ENCODE results near the gene DDX23. TPM values are rescaled to one million over a fixed set of nuclear protein-coding genes. Genes with fewer than 3 reads are reported as not detected.

The DDX23 gene
- total RNA-seq, 1 experiment from 2014 or later = 107 TPM

DNA sequence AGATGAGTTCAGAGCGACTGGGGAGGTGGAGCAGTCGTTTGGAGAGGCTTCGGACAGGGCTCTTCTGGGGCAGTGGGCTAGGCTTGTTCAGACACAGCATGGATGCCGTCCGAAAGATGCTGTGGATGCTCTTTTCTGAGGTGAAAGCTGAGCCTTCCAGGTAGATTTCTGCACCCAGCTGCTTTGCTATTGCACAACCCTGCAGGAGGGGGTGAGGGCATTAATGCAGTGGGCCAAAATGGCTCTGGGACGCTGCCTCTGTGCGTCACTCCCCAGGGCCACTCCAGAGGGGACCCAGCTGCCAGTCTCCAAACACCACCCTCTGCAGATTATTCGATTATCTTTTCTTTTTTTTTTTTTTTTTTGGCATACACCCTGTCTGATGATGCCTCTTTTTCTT, 6.1 kb upstream of the DDX23 start (continued):
- TF ChIP-seq, protein P1, sequence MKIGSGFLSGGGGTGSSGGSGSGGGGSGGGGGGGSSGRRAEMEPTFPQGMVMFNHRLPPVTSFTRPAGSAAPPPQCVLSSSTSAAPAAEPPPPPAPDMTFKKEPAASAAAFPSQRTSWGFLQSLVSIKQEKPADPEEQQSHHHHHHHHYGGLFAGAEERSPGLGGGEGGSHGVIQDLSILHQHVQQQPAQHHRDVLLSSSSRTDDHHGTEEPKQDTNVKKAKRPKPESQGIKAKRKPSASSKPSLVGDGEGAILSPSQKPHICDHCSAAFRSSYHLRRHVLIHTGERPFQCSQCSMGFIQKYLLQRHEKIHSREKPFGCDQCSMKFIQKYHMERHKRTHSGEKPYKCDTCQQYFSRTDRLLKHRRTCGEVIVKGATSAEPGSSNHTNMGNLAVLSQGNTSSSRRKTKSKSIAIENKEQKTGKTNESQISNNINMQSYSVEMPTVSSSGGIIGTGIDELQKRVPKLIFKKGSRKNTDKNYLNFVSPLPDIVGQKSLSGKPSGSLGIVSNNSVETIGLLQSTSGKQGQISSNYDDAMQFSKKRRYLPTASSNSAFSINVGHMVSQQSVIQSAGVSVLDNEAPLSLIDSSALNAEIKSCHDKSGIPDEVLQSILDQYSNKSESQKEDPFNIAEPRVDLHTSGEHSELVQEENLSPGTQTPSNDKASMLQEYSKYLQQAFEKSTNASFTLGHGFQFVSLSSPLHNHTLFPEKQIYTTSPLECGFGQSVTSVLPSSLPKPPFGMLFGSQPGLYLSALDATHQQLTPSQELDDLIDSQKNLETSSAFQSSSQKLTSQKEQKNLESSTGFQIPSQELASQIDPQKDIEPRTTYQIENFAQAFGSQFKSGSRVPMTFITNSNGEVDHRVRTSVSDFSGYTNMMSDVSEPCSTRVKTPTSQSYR (CRISPR knock-in tag; IDR thresholded peaks at IDR 0.05) = no peak

DNA sequence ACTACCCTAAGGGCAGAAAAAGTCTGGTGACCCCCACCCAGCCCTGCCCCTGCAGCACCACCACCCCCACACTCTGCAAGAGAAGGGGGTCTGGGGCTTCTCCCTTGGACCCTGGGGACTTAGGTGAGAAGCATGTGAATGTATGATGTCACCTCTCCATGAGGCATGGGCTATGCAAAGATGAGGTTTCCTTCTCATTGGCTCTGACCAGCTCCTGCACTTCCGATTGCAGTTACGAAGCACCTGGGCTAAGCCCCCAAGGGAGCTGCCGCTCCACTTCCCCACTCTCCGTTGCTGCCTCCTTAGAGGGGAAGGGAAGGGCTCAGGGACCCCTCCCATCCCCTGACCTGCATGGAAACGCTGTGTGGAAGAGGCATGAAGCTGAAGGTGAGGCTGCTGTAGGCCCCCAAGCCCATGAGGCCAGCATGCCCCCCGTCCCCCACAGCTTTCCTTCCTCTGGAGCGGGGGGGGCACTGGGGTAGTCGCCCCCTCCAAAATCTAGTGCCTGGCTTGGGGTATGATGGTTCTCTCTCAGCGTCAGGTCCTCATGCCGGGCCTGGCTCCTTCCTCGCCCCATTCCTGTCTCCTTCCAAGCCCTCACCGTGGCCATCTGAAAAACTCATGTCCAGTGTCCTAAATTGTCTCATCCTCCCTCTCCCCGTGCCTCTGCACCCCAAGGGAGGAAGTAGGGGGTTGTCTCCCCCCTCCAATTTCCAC, 5.5 kb upstream of the DDX23 start:
- Mint-ChIP-seq H3K4me3 (no peak overlapping the region), H3K27ac (no peak overlapping the region), H3K4me1 (peaks cover 11% of the 10 kb centered on the region), H3K36me3 (peaks cover 17% of the 10 kb centered on the region), H3K9me3 (no peaks in the 10 kb centered on the region), H3K27me3 (ENCODE audit: low read depth) (no peaks in the 10 kb centered on the region)
- no peak for DNase-seq (ENCODE audit: low spot score)
- no peak for ATAC-seq
- TF ChIP-seq SP1 (CRISPR knock-in tag; conservative IDR thresholded peaks at IDR 0.05) (no peak), ZNF138 (CRISPR knock-in tag; conservative IDR thresholded peaks at IDR 0.05) (no peak), TEAD1 (CRISPR knock-in tag; IDR thresholded peaks at IDR 0.05) (no peak), ZNF416 (CRISPR knock-in tag; IDR thresholded peaks at IDR 0.05) (no peak), ZNF423 (CRISPR knock-in tag; IDR thresholded peaks at IDR 0.05) (no peak), JAZF1 (CRISPR knock-in tag; IDR thresholded peaks at IDR 0.05) (no peak), SMAD3 (CRISPR knock-in tag; IDR thresholded peaks at IDR 0.05; ENCODE audit: borderline replicate concordance) (no peak), GABPB1 (CRISPR knock-in tag; IDR thresholded peaks at IDR 0.05) (no peak), GTF2I (CRISPR knock-in tag; conservative IDR thresholded peaks at IDR 0.05) (no peak), GRHL2 (CRISPR knock-in tag; IDR thresholded peaks at IDR 0.05; ENCODE audit: insufficient replicate concordance, severe bottlenecking) (no peak), ZNF232 (CRISPR knock-in tag; IDR thresholded peaks at IDR 0.05) (no peak), HMGA2 (CRISPR knock-in tag; IDR thresholded peaks at IDR 0.05) (no peak)
- TF ChIP-seq, protein P2, sequence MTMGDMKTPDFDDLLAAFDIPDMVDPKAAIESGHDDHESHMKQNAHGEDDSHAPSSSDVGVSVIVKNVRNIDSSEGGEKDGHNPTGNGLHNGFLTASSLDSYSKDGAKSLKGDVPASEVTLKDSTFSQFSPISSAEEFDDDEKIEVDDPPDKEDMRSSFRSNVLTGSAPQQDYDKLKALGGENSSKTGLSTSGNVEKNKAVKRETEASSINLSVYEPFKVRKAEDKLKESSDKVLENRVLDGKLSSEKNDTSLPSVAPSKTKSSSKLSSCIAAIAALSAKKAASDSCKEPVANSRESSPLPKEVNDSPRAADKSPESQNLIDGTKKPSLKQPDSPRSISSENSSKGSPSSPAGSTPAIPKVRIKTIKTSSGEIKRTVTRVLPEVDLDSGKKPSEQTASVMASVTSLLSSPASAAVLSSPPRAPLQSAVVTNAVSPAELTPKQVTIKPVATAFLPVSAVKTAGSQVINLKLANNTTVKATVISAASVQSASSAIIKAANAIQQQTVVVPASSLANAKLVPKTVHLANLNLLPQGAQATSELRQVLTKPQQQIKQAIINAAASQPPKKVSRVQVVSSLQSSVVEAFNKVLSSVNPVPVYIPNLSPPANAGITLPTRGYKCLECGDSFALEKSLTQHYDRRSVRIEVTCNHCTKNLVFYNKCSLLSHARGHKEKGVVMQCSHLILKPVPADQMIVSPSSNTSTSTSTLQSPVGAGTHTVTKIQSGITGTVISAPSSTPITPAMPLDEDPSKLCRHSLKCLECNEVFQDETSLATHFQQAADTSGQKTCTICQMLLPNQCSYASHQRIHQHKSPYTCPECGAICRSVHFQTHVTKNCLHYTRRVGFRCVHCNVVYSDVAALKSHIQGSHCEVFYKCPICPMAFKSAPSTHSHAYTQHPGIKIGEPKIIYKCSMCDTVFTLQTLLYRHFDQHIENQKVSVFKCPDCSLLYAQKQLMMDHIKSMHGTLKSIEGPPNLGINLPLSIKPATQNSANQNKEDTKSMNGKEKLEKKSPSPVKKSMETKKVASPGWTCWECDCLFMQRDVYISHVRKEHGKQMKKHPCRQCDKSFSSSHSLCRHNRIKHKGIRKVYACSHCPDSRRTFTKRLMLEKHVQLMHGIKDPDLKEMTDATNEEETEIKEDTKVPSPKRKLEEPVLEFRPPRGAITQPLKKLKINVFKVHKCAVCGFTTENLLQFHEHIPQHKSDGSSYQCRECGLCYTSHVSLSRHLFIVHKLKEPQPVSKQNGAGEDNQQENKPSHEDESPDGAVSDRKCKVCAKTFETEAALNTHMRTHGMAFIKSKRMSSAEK (CRISPR knock-in tag; IDR thresholded peaks at IDR 0.05; ENCODE audit: borderline replicate concordance) = no peak
- TF ChIP-seq, protein P3, sequence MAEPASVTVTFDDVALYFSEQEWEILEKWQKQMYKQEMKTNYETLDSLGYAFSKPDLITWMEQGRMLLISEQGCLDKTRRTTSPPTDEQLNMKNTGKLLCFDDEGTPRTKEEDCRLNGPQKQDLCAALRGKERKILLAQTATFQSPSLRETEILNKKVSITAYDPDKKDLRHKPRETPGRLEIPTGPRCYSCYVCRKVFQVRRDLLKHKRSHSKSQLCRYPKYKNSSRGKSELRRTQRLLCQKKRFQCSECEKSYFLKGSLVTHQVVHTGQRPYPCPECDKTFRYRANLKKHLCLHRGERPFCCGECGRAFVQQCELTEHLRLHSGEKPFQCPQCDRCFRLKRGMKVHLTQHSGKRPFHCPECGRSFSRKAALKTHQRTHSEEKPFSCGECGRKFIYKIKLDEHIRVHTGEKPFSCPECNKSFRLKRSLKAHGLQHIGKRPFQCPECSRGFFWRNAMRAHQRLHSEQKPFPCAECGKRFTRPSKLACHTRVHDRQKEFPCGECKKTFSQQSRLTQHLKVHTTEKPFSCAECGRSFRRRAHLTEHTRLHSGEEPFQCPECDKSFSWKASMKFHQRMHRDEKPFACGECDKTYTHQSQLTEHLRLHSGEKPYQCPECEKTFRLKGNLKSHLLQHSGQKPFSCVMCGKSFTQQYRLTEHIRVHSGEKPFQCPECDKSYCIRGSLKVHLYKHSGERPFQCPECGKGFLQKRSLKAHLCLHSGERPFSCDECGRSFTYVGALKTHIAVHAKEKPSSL (CRISPR knock-in tag; conservative IDR thresholded peaks at IDR 0.05) = no peak
- ChIA-PET CTCF (interaction anchor here (0.6 to 7.0 kb wide), 8 partner anchors 8 to 378 kb away, joined by 3 to 134 read pairs (median 4); partner anchors contain the start of gene RND1), POLR2A (interaction anchor here (0.6 to 1.1 kb wide), 2 partner anchors 8 to 18 kb away, joined by 4 to 9 read pairs; partner anchors contain the start of gene RND1)

Data from WTC11 (cell line).